ENCODE measurements around the gene USHBP1.

- TF ChIP-seq ZNF274 (IDR thresholded peaks at IDR 0.05; ENCODE audit: low read depth, low read length): no peak
- TF ChIP-seq POLR2A (IDR thresholded peaks at IDR 0.05; ENCODE audit: borderline replicate concordance, extremely low read depth, insufficient read depth, insufficient read length): no peak
- no peak for TF ChIP-seq YY1 (IDR thresholded peaks at IDR 0.05; ENCODE audit: extremely low read depth, insufficient replicate concordance, low read depth, low read length)
- no peak for TF ChIP-seq RAD21 (IDR thresholded peaks at IDR 0.05; ENCODE audit: low read depth)
- TF ChIP-seq, protein P1, sequence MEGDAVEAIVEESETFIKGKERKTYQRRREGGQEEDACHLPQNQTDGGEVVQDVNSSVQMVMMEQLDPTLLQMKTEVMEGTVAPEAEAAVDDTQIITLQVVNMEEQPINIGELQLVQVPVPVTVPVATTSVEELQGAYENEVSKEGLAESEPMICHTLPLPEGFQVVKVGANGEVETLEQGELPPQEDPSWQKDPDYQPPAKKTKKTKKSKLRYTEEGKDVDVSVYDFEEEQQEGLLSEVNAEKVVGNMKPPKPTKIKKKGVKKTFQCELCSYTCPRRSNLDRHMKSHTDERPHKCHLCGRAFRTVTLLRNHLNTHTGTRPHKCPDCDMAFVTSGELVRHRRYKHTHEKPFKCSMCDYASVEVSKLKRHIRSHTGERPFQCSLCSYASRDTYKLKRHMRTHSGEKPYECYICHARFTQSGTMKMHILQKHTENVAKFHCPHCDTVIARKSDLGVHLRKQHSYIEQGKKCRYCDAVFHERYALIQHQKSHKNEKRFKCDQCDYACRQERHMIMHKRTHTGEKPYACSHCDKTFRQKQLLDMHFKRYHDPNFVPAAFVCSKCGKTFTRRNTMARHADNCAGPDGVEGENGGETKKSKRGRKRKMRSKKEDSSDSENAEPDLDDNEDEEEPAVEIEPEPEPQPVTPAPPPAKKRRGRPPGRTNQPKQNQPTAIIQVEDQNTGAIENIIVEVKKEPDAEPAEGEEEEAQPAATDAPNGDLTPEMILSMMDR (IDR thresholded peaks at IDR 0.05 in 2 of 3, conservative IDR thresholded peaks at IDR 0.05 in 1 of 3; ENCODE audit: borderline replicate concordance in 1 of 3, insufficient read depth in 1 of 3, low read depth in 2 of 3, low read length in 2 of 3): no peak
- TF ChIP-seq SP1 (IDR thresholded peaks at IDR 0.05; ENCODE audit: low read depth): no peak
- no peak for TF ChIP-seq TCF7L2 (IDR thresholded peaks at IDR 0.05; ENCODE audit: borderline replicate concordance, extremely low read depth, insufficient read depth, insufficient read length)
- no peak for TF ChIP-seq EZH2 (IDR thresholded peaks at IDR 0.05)
- no peak for TF ChIP-seq EZH2phosphoT487 (IDR thresholded peaks at IDR 0.05; ENCODE audit: borderline replicate concordance)
These were observed 57.6 kb downstream of the USHBP1 start for GRCh38 chr19:17206736-17207581.

Data from HCT116 (cell line).